ENCODE data around the gene CCL21.
A peak's percentile ranks its signal among the peaks of the same experiment; 100 is the strongest.

The CCL21 gene

GRCh38 chr9:34690983-34691935 lies 18.7 kb downstream of the CCL21 start, which contains the start of gene CCL19:
TSS of gene CCL19 (minus strand) at chr9:34691276. CDS start at chr9:34691139, 137 bp downstream.
- no peaks in the 10 kb centered on the region for H3K9me3 Mint-ChIP-seq
- no peaks in the 10 kb centered on the region for H3K27me3 Mint-ChIP-seq
- H3K27ac Mint-ChIP-seq, result no peak within 1 kb of the TSS
- no peaks in the 10 kb centered on the region for H3K4me1 Mint-ChIP-seq (ENCODE audit: low read depth)
- H3K36me3 Mint-ChIP-seq (ENCODE audit: low read depth), result no peaks in the 10 kb centered on the region
- no peak within 1 kb of the TSS for H3K4me3 Mint-ChIP-seq
- no peak for DNase-seq

DNA sequence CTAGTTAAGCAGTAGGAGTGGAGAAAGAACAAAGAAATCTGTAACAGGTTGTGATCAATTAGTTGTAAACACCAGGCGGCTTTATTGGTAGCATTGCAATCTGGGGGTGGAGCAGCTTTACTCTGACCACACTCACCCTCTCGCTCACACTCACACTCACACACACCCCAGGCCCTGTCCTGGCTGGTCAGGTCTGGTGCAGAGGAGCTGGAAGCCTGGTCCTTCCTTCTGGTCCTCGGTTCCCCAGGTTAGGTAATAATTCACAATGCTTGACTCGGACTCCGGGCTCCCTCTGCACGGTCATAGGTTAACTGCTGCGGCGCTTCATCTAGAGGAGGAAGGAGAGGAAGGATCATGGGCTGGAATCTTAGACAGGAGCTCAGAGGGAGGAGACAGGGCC lies 20.4 kb downstream of the CCL21 start:
- Mint-ChIP-seq H3K27me3 (no peaks in the 10 kb centered on the region), H3K4me1 (ENCODE audit: low read depth) (peaks cover 2% of the 10 kb centered on the region), H3K36me3 (ENCODE audit: low read depth) (no peaks in the 10 kb centered on the region), H3K27ac (no peak overlapping the region), H3K4me3 (no peak overlapping the region), H3K9me3 (no peaks in the 10 kb centered on the region)
- no peak for DNase-seq

- Mint-ChIP-seq H3K27ac (no peak overlapping the region), H3K27me3 (no peaks in the 10 kb centered on the region), H3K9me3 (no peaks in the 10 kb centered on the region), H3K4me1 (ENCODE audit: low read depth) (peaks cover 6% of the 10 kb centered on the region), H3K36me3 (ENCODE audit: low read depth) (no peaks in the 10 kb centered on the region), H3K4me3 (no peak overlapping the region)
- no peak for DNase-seq
Measured at GRCh38 chr9:34689116-34689470, 20.8 kb downstream of the CCL21 start.

DNA sequence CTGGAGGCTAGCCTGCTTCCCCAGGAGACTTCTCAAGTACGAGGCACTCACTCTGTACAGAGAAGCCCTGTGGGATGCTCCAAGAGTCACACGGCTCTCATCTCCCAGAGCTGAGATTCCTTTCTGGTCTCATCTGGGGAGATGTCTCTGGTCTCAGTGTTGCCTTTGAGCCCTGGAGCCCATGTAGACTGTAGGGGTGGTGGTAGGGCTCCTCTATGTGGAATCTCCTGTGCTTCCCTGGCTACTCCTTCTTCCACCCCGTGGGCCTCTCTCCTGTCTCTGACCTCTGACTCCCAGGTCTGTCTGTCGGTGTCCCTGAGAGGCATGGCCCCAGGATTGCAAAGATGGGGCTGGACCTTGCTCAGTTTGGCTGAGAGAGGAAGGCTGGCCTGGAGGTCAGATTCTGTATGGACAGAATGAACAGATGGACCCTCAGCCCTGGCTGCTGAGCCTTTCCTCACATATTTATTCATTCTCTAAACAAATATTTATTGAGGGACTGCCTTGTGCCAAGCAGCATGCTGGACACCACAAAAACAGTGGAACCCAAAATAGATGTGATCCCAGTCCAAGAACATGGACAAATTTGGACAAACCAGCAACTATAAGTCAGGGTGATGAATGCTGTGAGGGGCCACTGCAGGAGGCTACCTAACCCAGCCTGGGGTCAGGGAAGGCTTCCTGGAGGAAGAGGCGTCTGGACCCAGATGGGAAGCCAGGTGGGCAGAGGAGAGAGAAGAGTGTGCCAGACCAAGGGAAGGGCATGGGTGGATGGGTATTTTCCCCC lies 21.4 kb downstream of the CCL21 start:
- no peaks in the 10 kb centered on the region for H3K9me3 Mint-ChIP-seq
- H3K4me1 Mint-ChIP-seq (ENCODE audit: low read depth), result peaks cover 9% of the 10 kb centered on the region
- DNase-seq, result no peak
- no peak overlapping the region for H3K4me3 Mint-ChIP-seq
- H3K27me3 Mint-ChIP-seq, result no peaks in the 10 kb centered on the region
- H3K36me3 Mint-ChIP-seq (ENCODE audit: low read depth), result no peaks in the 10 kb centered on the region
- H3K27ac Mint-ChIP-seq, result no peak overlapping the region

DNA sequence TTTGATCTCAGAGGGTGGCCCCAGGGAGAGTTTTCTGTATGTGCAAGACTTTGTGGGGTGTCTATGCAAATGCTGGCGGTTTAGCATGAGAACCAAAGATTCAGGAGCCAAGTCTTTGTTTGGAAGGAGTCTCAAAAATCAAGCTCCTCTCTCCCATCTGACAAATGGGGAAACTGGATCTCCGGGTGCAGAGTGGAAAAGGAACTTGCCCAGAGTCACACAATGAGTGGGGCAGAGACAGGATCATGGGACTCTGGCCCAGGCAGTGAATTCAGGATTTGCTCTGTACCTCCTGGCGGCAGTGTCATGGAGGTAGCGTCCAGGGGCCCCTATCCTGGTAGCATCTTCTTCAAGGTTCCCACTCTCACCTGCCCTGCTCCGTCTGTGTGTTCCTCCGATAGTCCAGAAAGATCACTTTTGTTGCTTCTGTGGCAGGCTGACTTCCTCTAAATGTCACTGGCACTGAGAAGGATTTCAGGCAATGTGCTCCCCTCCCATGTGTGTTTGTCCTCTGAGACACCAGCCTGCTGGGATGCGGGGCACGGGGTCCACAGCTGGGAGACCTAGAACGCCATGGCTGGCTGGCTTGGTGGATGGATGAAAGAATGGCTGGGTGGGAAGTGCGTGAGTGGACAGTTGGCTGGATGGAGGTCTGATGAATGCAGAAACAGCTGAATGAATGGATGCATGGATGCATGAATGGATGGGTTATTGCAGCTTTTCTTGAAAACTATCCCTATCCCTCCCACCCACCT lies 22.5 kb downstream of the CCL21 start:
- DNase-seq, result no peak
- no peak overlapping the region for H3K27ac Mint-ChIP-seq
- H3K27me3 Mint-ChIP-seq, result no peaks in the 10 kb centered on the region
- H3K4me3 Mint-ChIP-seq, result no peak overlapping the region
- H3K4me1 Mint-ChIP-seq (ENCODE audit: low read depth), result peaks cover 9% of the 10 kb centered on the region
- H3K36me3 Mint-ChIP-seq (ENCODE audit: low read depth), result no peaks in the 10 kb centered on the region
- no peaks in the 10 kb centered on the region for H3K9me3 Mint-ChIP-seq

DNA sequence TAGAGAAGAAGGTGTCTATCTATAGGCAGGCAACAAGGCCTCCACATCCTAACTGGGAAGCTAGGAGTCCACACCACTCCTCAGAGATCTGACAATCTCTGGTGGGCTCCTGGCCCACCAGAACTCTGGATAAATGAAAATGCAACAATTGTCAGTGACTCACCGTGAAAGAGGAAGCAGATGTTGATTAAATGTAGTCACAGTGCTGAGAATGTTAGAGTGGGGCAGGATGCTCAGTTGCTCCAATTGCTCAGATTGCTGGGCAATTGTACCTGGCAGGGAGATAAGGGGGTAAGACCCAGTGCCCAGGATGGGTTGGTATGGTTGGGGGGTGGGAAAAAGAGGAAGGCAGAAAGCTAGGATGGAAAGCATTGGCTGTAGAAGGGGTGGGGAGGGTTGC lies 23.2 kb downstream of the CCL21 start:
- DNase-seq, result no peak
- H3K4me1 Mint-ChIP-seq (ENCODE audit: low read depth), result peaks cover 9% of the 10 kb centered on the region
- H3K27ac Mint-ChIP-seq, result no peak overlapping the region
- no peaks in the 10 kb centered on the region for H3K9me3 Mint-ChIP-seq
- no peaks in the 10 kb centered on the region for H3K27me3 Mint-ChIP-seq
- no peaks in the 10 kb centered on the region for H3K36me3 Mint-ChIP-seq (ENCODE audit: low read depth)
- no peak overlapping the region for H3K4me3 Mint-ChIP-seq

DNA sequence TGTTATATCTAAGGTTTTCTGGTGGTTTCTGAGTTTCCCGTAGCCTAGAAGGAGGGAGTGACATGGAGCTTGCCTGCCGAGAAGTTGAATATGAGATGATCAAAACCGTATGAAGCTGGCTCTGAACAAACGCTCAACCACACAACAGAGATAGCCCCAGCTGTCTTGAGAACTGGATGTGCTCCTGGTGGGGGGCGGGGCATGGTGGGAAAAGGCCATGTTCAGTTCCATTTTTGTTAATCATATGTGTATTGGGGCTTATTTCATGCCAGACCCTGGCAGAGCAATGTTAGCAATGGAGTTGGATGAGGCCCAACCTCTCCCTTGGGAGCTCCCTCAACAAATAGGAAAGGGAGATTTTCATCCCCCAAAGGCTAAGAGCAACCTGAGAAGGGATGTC lies 23.7 kb downstream of the CCL21 start:
- no peaks in the 10 kb centered on the region for H3K27me3 Mint-ChIP-seq
- H3K36me3 Mint-ChIP-seq (ENCODE audit: low read depth), result no peaks in the 10 kb centered on the region
- no peak overlapping the region for H3K4me3 Mint-ChIP-seq
- H3K27ac Mint-ChIP-seq, result no peak overlapping the region
- DNase-seq, result no peak
- H3K4me1 Mint-ChIP-seq (ENCODE audit: low read depth), result peaks cover 9% of the 10 kb centered on the region
- no peaks in the 10 kb centered on the region for H3K9me3 Mint-ChIP-seq

GRCh38 chr9:34685591-34685990 lies 24.3 kb downstream of the CCL21 start:
- H3K4me3 Mint-ChIP-seq, result no peak overlapping the region
- no peak overlapping the region for H3K27ac Mint-ChIP-seq
- no peak for DNase-seq
- H3K9me3 Mint-ChIP-seq, result no peaks in the 10 kb centered on the region
- H3K4me1 Mint-ChIP-seq (ENCODE audit: low read depth), result peaks cover 9% of the 10 kb centered on the region
- no peaks in the 10 kb centered on the region for H3K36me3 Mint-ChIP-seq (ENCODE audit: low read depth)
- no peaks in the 10 kb centered on the region for H3K27me3 Mint-ChIP-seq

DNA sequence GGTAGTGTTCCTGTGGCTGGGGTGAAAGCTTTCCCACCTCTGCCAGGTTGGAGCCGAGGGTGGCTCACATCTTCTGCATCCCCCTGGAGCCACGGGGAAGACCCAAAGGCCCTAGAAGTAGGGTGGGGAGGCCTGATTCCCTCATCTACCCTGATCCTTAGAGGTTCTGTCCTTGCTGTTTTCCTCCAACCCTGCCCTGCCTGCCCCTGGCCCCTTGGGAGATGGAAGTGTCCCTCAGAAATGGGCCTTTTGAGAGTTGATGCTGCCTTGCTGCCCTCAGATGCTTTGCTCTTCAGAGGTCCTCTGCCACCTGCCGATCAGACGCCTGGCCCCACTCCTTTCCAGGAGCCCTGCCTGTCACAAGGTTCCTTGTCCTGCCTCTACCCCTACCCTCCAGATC lies 25.1 kb downstream of the CCL21 start:
- no peaks in the 10 kb centered on the region for H3K27me3 Mint-ChIP-seq
- no peak for DNase-seq

DNA sequence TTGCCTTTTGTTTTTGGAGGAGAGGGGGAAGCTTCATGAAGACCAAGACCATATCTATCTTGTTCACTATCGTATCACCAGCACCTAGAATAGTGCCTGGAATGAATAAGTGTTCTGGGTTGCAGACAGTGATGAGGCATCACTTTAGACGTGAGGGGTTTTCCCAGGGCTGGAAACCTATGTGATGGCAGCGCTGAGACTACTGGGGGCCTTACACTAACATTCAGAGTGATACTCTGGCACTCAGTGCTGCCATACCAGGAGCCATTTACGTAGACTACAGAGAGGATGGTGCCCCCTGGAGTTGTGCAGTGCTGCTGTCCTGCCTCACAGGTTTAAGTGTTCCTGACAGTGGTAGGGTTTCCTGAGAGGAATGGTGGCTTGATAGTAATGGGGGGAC lies 25.8 kb downstream of the CCL21 start:
- peaks cover 9% of the 10 kb centered on the region for H3K4me1 Mint-ChIP-seq (ENCODE audit: low read depth)
- peak overlapping the region; percentile 23 for H3K27ac Mint-ChIP-seq
- H3K36me3 Mint-ChIP-seq (ENCODE audit: low read depth), result no peaks in the 10 kb centered on the region
- no peaks in the 10 kb centered on the region for H3K9me3 Mint-ChIP-seq
- no peak overlapping the region for H3K4me3 Mint-ChIP-seq
- DNase-seq, result peak; percentile 47
- H3K27me3 Mint-ChIP-seq, result no peaks in the 10 kb centered on the region

More for the DNA sequence above, 25.1 kb downstream of the CCL21 start:
- H3K36me3 Mint-ChIP-seq (ENCODE audit: low read depth), result no peaks in the 10 kb centered on the region
- no peak overlapping the region for H3K4me3 Mint-ChIP-seq
- H3K4me1 Mint-ChIP-seq (ENCODE audit: low read depth), result peaks cover 9% of the 10 kb centered on the region
- H3K27ac Mint-ChIP-seq, result no peak overlapping the region
- no peaks in the 10 kb centered on the region for H3K9me3 Mint-ChIP-seq

DNA sequence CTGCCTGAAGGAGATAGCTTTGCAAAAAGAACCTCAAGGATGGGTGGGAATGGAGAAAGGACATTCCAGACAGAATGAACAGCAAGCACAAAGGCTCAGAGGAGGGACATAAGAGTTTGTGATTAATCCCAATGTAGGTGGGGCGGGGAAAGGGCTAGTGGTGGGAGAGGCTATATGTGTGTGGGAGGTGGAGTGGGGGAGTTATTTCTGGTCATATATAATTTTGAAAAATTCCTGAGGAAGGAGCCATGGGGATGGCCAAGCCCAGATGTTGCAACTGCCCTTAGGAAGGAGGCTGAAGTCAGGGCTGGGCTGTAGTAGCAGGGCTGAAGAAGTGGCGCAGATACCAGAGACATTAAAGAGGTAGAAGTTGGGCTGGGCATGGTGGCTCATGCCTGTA lies 34.1 kb downstream of the CCL21 start:
- Mint-ChIP-seq H3K4me3 (no peak overlapping the region), H3K36me3 (ENCODE audit: low read depth) (no peaks in the 10 kb centered on the region), H3K27me3 (no peaks in the 10 kb centered on the region), H3K9me3 (no peaks in the 10 kb centered on the region), H3K27ac (no peak overlapping the region), H3K4me1 (ENCODE audit: low read depth) (no peaks in the 10 kb centered on the region)
- DNase-seq, result no peak

DNA sequence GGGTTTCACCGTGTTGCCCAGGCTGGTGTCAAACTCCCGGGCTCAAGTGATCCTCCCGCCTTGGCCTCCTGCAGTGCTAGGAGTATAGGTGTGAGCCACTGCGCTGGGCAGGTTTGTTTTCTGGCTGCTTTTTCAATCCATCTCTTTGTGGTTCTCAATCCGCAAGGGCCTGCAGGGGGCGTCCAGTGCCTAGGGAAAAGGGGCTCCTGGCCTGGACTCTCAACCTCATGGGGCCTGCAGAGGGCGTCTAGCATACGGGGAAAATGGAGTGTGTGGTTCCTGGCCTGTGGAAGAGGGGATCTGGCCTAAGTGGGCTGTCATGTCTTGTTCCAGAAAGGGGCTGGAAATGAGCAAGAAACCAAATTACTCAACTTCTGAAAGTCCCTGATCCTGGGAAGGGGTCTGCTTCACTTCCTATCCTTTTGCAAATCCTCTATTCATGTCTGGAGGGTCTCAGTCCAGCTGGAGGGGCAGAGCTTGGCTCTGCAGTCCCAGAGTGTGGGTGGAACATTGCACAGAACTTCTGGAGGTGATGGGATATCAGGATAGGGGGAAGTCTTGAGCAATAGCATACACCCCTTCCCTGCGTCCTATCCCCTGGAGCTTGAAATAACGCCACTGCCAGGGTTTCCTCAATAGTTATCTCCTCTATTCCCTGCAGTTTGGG lies 34.8 kb downstream of the CCL21 start:
- Mint-ChIP-seq H3K4me1 (ENCODE audit: low read depth) (no peaks in the 10 kb centered on the region), H3K36me3 (ENCODE audit: low read depth) (no peaks in the 10 kb centered on the region), H3K4me3 (no peak overlapping the region), H3K9me3 (no peaks in the 10 kb centered on the region), H3K27ac (no peak overlapping the region), H3K27me3 (no peaks in the 10 kb centered on the region)
- peak; percentile 71 for DNase-seq

DNA sequence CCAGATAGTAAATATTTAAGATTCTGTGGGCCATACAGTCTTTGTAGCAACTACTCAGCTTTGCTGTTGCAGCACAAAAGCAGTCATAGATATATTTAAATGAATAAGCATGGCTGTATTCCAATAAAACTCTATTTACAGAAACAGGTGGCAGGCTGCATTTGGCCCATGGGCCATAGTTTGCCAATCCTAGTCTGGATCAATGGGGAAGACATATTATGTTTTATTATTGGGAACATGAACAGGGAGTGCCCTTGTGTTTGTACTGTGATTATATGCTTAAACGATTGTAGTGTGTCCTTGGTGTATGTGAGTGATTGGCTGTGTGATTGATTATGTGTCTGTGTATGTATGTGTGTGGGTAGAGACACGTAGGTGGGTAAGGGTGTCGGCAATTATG lies 35.5 kb downstream of the CCL21 start:
- H3K27ac Mint-ChIP-seq, result no peak overlapping the region
- no peaks in the 10 kb centered on the region for H3K27me3 Mint-ChIP-seq
- H3K4me1 Mint-ChIP-seq (ENCODE audit: low read depth), result no peaks in the 10 kb centered on the region
- H3K9me3 Mint-ChIP-seq, result peaks cover 3% of the 10 kb centered on the region
- no peak overlapping the region for H3K4me3 Mint-ChIP-seq
- DNase-seq, result no peak
- H3K36me3 Mint-ChIP-seq (ENCODE audit: low read depth), result peaks cover 3% of the 10 kb centered on the region

DNA sequence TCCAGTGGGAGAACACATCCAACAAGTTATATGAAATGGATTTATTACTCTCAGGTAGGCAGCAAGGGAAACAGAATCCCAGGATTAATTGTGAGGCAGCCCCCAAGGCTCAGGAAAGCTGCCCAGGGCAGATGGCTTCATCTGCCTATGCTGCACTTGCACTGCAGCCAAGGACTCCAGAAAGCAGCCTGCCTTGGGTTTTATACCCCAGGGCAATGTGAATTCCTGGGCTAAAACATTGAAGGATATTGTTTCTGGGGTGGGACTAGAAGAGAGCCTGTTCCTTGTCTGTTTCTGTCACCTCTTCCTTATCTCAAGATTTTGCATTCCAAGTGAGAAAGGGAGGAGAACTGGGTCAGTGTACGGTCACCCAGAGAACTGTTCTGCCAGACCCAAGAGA lies 38.6 kb downstream of the CCL21 start:
- Mint-ChIP-seq H3K27ac (no peak overlapping the region), H3K36me3 (ENCODE audit: low read depth) (peaks cover 3% of the 10 kb centered on the region), H3K4me3 (no peak overlapping the region), H3K9me3 (peaks cover 8% of the 10 kb centered on the region), H3K27me3 (no peaks in the 10 kb centered on the region), H3K4me1 (ENCODE audit: low read depth) (no peaks in the 10 kb centered on the region)
- DNase-seq, result no peak

Measured in activated T-cell treated with anti-CD3 and anti-CD28 coated beads, Interleukin-2, amount 50 U/mL, for 24 hours (primary cell).